Measurements from ENCODE around the gene ORAI3.

ORAI3 gene

DNA sequence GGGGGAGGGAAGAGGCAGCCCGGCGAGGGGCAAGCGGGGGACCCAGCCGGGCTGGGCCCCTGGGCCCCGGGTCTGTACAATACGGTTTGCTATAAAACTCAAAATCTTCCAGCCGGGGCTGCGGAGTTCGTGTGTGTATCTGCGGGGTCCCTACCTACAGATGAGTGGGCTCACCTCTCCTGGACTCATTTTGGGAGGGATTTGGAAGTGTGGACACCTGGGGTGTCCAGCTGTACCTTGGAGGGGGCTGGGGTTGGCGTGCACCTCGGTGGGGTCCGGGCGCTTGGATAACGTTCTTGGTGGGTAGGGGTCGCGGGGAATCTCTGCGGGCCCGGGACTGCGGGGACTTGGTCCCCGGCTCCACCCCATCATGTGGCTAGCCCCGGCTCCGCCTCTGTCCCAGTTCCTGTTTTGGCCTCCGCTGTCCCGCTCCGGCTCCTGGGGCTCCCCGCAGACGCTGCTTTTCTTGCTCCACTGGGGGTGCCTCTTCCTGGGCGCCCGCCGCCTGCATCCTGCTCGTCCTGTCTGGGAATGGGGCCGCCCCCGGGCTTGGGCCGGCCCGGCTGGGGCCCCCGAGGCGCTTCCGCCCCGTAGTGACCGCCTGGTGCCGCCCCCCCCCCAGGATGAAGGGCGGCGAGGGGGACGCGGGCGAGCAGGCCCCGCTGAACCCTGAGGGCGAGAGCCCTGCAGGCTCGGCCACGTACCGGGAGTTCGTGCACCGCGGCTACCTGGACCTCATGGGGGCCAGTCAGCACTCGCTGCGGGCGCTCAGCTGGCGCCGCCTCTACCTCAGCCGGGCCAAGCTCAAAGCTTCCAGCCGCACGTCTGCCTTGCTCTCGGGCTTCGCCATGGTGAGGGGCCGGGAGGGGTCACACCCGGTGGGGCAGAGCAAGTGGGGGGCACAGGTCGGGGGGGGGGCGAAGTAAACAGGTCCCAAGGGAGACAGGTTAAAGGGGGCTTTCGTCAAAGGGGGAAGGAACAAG is at the start of gene ORAI3:
TSS of gene ORAI3 (plus strand) at position 402 of the 983 bp plus-strand sequence. CDS start at position 624, 222 bp downstream.
- DNase-seq, result peak; percentile 42 to 65

- DNase-seq, result no peak
Observed at GRCh38 chr16:30899794-30900193, 49.1 kb upstream of the ORAI3 start.

DNA sequence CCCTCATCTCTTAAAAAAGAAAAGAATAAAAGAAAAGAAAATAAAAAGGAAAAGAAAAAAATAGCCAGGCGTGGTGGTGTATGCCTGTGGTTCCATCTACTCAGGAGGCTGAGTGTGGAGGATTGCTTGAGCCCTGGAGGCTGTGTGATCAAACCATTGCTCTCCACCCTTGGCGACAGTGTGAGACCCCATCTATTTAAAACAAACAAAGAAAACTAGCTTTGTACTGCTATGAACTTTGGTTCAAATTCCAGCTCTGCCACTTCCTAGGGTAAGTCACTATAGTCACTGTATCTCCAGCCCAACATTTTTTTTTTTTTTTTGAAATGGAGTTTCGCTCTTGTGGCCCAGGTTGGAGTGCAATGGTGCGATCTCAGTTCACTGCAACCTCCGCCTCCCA is 48.3 kb upstream of the ORAI3 start:
- no peak for DNase-seq

DNA sequence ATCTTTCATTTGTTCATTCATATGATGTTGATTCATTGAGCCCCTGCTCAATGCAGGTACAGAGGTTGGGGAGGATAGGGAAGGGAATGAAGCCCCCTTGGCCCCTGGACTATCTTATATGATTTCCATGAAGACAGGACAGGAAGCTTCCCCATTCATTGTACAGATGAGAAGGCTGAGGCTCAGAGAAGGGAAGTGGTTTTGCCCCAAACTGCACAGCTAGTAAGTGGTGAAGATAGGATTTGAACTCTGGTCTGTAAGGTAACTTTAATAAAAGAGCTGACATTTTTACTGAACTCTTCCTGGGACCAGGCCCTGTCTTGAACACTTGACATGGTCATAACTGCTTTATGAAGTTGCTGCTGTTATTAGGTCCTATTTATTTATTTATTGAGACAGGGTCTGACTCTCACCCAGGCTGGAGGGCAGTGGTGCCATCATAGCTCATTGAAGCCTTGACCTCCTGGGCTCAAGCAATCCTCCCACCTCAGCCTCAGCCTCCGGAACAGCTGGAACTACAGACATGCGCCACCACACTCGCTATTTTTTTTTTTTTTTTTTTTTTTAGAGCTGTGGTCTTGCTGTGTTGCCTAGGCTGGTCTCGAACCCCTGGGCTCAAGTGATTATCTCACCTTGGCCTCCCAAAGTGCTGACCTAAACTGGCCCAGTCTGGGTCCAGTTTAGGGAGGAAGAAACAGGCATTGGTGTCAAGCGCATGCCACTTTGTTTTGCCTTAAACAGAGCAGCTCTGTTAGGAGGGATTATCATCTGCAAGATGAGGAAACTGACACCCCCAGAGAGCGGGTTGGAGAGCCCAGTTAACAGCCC is 47.5 kb upstream of the ORAI3 start:
- DNase-seq, result no peak

DNA sequence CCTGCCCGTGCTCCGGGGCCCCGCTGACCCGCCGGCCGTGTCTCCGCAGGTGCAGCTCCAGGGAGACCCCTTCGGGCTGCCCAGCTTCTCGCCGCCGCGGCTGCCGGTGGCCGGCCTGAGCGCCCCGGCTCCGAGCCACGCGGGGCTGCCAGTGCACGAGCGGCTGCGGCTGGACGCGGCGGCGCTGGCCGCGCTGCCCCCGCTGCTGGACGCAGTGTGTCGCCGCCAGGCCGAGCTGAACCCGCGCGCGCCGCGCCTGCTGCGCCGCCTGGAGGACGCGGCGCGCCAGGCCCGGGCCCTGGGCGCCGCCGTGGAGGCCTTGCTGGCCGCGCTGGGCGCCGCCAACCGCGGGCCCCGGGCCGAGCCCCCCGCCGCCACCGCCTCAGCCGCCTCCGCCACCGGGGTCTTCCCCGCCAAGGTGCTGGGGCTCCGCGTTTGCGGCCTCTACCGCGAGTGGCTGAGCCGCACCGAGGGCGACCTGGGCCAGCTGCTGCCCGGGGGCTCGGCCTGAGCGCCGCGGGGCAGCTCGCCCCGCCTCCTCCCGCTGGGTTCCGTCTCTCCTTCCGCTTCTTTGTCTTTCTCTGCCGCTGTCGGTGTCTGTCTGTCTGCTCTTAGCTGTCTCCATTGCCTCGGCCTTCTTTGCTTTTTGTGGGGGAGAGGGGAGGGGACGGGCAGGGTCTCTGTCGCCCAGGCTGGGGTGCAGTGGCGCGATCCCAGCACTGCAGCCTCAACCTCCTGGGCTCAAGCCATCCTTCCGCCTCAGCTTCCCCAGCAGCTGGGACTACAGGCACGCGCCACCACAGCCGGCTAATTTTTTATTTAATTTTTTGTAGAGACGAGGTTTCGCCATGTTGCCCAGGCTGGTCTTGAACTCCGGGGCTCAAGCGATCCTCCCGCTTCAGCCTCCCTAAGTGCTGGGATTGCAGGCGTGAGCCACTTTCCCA is 46.6 kb upstream of the ORAI3 start:
- DNase-seq, result peak; percentile 46 to 57

- no peak for DNase-seq
Observed at GRCh38 chr16:30903002-30903401, 45.9 kb upstream of the ORAI3 start.

GRCh38 chr16:30903596-30903995 is 45.3 kb upstream of the ORAI3 start:
- DNase-seq, result peak; percentile 24 to 53

- DNase-seq, result no peak
Observed at GRCh38 chr16:30904114-30904780, 44.6 kb upstream of the ORAI3 start.

DNA sequence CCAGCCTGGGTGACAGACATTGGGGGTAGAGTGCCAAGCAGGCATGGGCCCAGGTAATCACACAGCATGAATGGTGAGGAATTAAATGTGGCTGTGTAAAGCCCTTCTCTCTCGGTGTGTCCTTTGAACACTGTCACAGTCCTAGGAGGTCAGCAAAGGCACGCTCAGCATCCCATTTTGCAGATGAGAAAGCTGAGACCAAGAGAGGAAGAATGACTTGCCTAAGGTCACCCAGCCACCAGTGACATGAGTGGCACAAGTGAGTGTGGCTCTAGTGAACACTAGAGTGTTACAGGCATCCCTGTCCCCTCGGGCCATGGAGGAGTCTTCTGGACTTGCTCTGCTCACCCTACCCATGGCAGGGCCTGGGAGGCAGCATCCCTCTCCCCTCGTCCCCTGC is 41.8 kb upstream of the ORAI3 start:
- no peak for DNase-seq

DNA sequence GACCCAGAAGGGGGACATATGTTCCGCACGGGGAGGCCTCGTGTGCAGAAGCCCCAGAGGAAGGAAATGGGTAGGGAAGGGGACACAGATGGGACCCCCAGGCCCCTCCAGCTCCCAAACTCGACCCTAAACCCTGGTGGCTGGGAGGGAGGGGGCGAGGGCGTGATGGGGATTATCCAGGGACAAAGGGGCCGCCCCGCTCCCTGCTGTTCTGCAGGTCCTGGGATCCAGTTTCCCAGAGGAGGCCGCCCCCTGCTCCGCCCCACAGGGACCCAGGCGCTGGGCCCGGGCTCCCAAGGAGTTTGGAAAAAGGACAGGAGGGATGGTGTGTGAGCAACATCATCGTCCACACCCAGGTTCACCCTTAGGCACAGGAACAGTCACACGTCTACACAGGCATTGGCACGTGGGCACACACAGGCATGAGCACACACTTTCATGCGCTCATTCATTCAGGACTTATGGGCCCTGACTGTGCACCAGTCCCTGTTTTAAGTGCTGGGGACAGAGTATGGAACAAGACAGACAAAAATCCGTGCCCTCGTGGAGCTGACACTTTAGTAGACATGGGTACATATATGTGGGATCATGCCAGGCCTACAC is 38.3 kb upstream of the ORAI3 start:
- DNase-seq, result no peak

- DNase-seq, result no peak
Observed at GRCh38 chr16:30912794-30913412, 36.0 kb upstream of the ORAI3 start.

DNA sequence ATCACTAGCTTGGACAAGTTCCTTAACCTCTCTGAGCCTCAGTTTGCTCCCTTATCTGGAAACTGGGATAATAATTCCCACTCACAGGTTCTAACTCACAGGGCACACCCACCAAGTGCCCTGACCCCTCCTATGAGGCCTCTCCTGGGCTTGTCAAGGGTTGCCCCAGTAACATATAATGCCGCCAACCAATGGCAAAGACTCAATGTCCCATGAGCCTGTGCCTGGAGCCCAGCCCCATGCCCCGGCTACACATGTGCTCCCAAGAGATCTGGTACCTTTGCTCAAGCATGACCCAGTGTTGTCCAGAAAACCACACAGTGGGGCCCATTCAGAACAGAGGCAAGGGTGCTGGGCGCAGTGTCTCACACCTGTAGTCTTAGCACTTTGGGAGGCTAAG is 34.0 kb upstream of the ORAI3 start:
- DNase-seq, result no peak

- no peak for DNase-seq
Observed at GRCh38 chr16:30918614-30919013, 30.3 kb upstream of the ORAI3 start.

GRCh38 chr16:30920891-30921290 is 28.0 kb upstream of the ORAI3 start:
- no peak for DNase-seq

- DNase-seq, result no peak
Observed at GRCh38 chr16:30921459-30921747, 27.5 kb upstream of the ORAI3 start.

- DNase-seq, result peak; percentile 87 to 90
Observed at GRCh38 chr16:30921748-30922419, 27.0 kb upstream of the ORAI3 start.

GRCh38 chr16:30922420-30922959 is 26.4 kb upstream of the ORAI3 start:
- peak; percentile 100 for DNase-seq

GRCh38 chr16:30922960-30923535 is 25.8 kb upstream of the ORAI3 start:
- DNase-seq, result peak; percentile 98

GRCh38 chr16:30923554-30924075 is 25.3 kb upstream of the ORAI3 start, which contains the start of gene FBXL19:
Gene FBXL19 (plus strand): TSS chr16:30923572. CDS start chr16:30925755, 2,183 bp downstream.
- no peak for DNase-seq
